ENCODE measurements around the gene DNAJC21. TPM values are rescaled to one million over a fixed set of nuclear protein-coding genes. Genes with fewer than 3 reads are reported as not detected.
A peak's percentile ranks its signal among the peaks of the same experiment; 100 is the strongest.
"Not testable (repeated sequence)": the region's sequence is repeated elsewhere in the genome, so short reads cannot be mapped to it uniquely, and the experiment has no call there.

The DNAJC21 gene
- total RNA-seq, 3 donors from 2014 or later, result 56.3 to 64.0 (median 61.7) TPM

GRCh38 chr5:34930462-34930844, 1.1 kb downstream of the DNAJC21 start:
- Mint-ChIP-seq H3K4me1 (ENCODE audit: low read depth) (peaks cover 28% of the 10 kb centered on the region), H3K27me3 (ENCODE audit: low read depth) (no peaks in the 10 kb centered on the region), H3K9me3 (no peaks in the 10 kb centered on the region), H3K4me3 (peak overlapping the region; percentile 95), H3K36me3 (ENCODE audit: insufficient read depth) (peaks cover 13% of the 10 kb centered on the region)
- DNase-seq (no peak), ATAC-seq (no peak)

DNA sequence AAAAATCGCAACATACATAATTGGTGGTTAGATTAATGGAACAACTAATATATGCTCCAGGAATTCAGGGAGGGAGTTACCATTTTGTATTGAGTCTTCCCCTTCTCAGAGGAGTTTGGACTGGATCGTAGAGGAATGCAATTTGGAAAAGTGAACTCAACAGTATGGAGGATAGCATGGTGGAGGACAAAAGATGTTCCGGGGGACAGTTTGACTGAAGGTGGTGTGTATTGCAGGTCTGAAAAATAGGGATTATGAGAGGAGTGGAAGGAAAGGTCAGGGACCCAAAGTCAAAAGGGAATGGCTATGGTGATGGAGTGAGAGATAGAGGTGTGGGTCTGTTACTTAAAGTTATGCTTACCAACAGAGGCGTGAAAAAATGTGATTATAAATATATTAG, 1.5 kb downstream of the DNAJC21 start:
- no peaks in the 10 kb centered on the region for H3K27me3 Mint-ChIP-seq (ENCODE audit: low read depth)
- no peak for DNase-seq
- peak overlapping the region; percentile 95 for H3K4me3 Mint-ChIP-seq
- no peak for ATAC-seq
- H3K36me3 Mint-ChIP-seq (ENCODE audit: insufficient read depth), result peaks cover 10% of the 10 kb centered on the region
- H3K4me1 Mint-ChIP-seq (ENCODE audit: low read depth), result peaks cover 28% of the 10 kb centered on the region
- no peaks in the 10 kb centered on the region for H3K9me3 Mint-ChIP-seq

GRCh38 chr5:34932947-34933346, 3.6 kb downstream of the DNAJC21 start:
- DNase-seq, result no peak
- H3K4me1 Mint-ChIP-seq (ENCODE audit: low read depth), result peaks cover 28% of the 10 kb centered on the region
- ATAC-seq, result no peak

DNA sequence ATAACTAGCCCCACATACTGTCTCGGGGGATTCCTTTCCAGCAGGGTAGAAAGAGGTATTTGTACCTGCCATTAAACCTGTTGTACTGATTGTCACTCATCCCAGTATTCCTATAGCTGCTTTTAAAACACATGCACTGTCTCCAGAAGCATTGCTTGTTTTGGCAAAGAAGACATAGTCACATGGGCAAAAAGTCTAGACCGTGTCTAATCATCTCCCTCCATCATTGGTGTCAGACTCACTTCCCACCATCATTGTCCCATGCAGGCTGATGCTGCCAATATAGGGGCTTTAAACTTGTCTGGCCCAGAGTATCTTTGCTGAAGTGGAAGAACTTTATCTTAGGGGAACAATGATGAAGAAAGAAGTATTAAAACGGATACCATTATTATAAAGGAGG, 12.6 kb downstream of the DNAJC21 start:
- H3K36me3 Mint-ChIP-seq (ENCODE audit: insufficient read depth), result peaks cover 35% of the 10 kb centered on the region
- no peak for ATAC-seq
- no peaks in the 10 kb centered on the region for H3K4me1 Mint-ChIP-seq (ENCODE audit: low read depth)
- H3K4me3 Mint-ChIP-seq, result no peak overlapping the region
- no peaks in the 10 kb centered on the region for H3K27me3 Mint-ChIP-seq (ENCODE audit: low read depth)
- H3K9me3 Mint-ChIP-seq, result no peaks in the 10 kb centered on the region
- DNase-seq, result no peak

More at GRCh38 chr5:34932947-34933346, 3.6 kb downstream of the DNAJC21 start:
- Mint-ChIP-seq H3K36me3 (ENCODE audit: insufficient read depth) (peaks cover 15% of the 10 kb centered on the region), H3K27me3 (ENCODE audit: low read depth) (no peaks in the 10 kb centered on the region), H3K9me3 (no peaks in the 10 kb centered on the region), H3K4me3 (no peak overlapping the region)

GRCh38 chr5:34944044-34944443, 14.7 kb downstream of the DNAJC21 start:
- no peaks in the 10 kb centered on the region for H3K27me3 Mint-ChIP-seq (ENCODE audit: low read depth)
- ATAC-seq, result no peak
- no peak for DNase-seq
- no peak overlapping the region for H3K4me3 Mint-ChIP-seq
- H3K36me3 Mint-ChIP-seq (ENCODE audit: insufficient read depth), result peaks cover 33% of the 10 kb centered on the region
- H3K9me3 Mint-ChIP-seq, result no peaks in the 10 kb centered on the region
- no peaks in the 10 kb centered on the region for H3K4me1 Mint-ChIP-seq (ENCODE audit: low read depth)

GRCh38 chr5:34944460-34945047, 15.2 kb downstream of the DNAJC21 start:
- DNase-seq (no peak), ATAC-seq (no peak)
- Mint-ChIP-seq H3K36me3 (ENCODE audit: insufficient read depth) (peaks cover 37% of the 10 kb centered on the region), H3K27me3 (ENCODE audit: low read depth) (no peaks in the 10 kb centered on the region), H3K4me1 (ENCODE audit: low read depth) (no peaks in the 10 kb centered on the region), H3K9me3 (no peaks in the 10 kb centered on the region), H3K4me3 (no peak overlapping the region)

GRCh38 chr5:34957321-34957720, 28.0 kb downstream of the DNAJC21 start:
- DNase-seq (no peak), ATAC-seq (no peak)
- Mint-ChIP-seq H3K27me3 (ENCODE audit: low read depth) (no peaks in the 10 kb centered on the region), H3K36me3 (ENCODE audit: insufficient read depth) (peaks cover 14% of the 10 kb centered on the region), H3K4me1 (ENCODE audit: low read depth) (peaks cover 11% of the 10 kb centered on the region), H3K9me3 (no peaks in the 10 kb centered on the region), H3K4me3 (no peak overlapping the region)

DNA sequence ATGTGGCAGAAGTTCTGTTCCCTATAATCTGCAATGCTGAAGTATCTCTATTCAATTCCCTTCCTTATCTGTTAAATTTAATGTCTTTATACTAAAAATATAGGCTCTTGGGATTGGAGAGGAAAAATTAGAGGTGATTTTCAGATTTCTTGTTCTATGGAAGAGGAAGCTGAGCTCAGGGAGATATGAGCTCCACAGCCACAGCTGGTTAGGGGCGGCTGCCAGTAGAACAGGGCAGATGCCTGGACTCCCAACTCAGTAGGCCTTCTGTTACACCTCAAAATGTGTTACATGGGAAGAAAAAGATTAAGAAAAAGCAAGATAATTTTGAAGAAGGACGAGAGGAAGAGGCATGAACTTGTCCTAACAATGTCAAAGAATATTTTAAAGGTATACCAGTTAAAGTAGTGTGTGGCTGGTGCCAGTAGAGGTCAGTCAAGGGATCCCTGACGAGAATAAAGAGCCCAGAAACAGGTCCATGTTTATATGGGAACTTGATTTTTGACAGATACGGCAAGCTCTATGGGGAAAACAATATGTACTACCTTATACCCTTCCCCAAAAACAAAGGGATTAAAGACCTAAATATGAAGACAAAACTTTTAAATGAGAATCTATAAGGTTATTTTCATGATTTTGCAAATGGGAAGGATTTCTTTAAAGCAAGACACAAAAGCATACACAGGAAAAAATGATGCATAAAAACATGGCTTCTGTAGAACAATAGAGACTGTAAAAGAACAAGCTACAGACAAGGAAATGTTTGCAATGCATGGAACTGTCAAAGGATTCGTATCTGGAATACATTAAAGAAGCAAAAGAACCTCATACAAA, 28.7 kb downstream of the DNAJC21 start:
- peaks cover 11% of the 10 kb centered on the region for H3K4me1 Mint-ChIP-seq (ENCODE audit: low read depth)
- DNase-seq (no peak), ATAC-seq (no peak)
- H3K27me3 Mint-ChIP-seq (ENCODE audit: low read depth), result no peaks in the 10 kb centered on the region
- no peaks in the 10 kb centered on the region for H3K9me3 Mint-ChIP-seq
- H3K36me3 Mint-ChIP-seq (ENCODE audit: insufficient read depth), result peaks cover 12% of the 10 kb centered on the region
- no peak overlapping the region for H3K4me3 Mint-ChIP-seq

- Mint-ChIP-seq H3K4me3 (no peak overlapping the region), H3K27me3 (ENCODE audit: low read depth) (no peaks in the 10 kb centered on the region), H3K4me1 (ENCODE audit: low read depth) (peaks cover 11% of the 10 kb centered on the region), H3K36me3 (ENCODE audit: insufficient read depth) (peaks cover 11% of the 10 kb centered on the region), H3K9me3 (no peaks in the 10 kb centered on the region)
- DNase-seq, result no peak
- peak; percentile 77 to 82 for ATAC-seq
These were observed 30.0 kb downstream of the DNAJC21 start for GRCh38 chr5:34959323-34959722.

- Mint-ChIP-seq H3K36me3 (ENCODE audit: insufficient read depth) (peaks cover 17% of the 10 kb centered on the region), H3K4me3 (no peak overlapping the region), H3K27me3 (ENCODE audit: low read depth) (no peaks in the 10 kb centered on the region), H3K4me1 (ENCODE audit: low read depth) (no peaks in the 10 kb centered on the region), H3K9me3 (peaks cover 14% of the 10 kb centered on the region)
- ATAC-seq (no peak), DNase-seq (no peak)
These were observed 38.2 kb downstream of the DNAJC21 start for GRCh38 chr5:34967540-34967939.

DNA sequence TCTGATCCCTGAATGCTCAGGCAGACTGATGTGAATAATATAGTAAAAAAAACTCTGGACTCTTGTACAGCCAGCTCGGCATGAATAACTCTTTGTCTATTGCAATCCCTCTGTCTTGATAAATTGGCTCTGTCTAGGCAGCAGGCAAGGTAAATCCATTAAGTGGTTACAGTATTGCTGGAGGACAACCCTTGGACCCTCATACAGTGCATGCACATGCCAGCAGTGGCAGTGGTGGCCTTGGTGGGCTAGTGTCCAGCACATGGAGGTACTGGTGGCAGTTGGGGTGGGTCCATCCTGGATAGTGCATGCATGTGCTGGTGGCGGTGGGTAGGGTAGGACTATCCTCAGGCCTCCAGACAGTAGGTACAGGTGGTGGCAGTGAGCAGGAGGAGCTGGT, 38.9 kb downstream of the DNAJC21 start:
- Mint-ChIP-seq H3K4me3 (no peak overlapping the region), H3K9me3 (peaks cover 14% of the 10 kb centered on the region), H3K27me3 (ENCODE audit: low read depth) (no peaks in the 10 kb centered on the region), H3K36me3 (ENCODE audit: insufficient read depth) (peaks cover 17% of the 10 kb centered on the region), H3K4me1 (ENCODE audit: low read depth) (no peaks in the 10 kb centered on the region)
- DNase-seq, result no peak
- ATAC-seq, result no peak

GRCh38 chr5:34970552-34970951, 41.2 kb downstream of the DNAJC21 start:
- Mint-ChIP-seq H3K36me3 (ENCODE audit: insufficient read depth) (peaks cover 16% of the 10 kb centered on the region), H3K4me1 (ENCODE audit: low read depth) (no peaks in the 10 kb centered on the region), H3K4me3 (no peak overlapping the region), H3K27me3 (ENCODE audit: low read depth) (no peaks in the 10 kb centered on the region), H3K9me3 (peaks cover 13% of the 10 kb centered on the region)
- ATAC-seq (no peak), DNase-seq (no peak)

DNA sequence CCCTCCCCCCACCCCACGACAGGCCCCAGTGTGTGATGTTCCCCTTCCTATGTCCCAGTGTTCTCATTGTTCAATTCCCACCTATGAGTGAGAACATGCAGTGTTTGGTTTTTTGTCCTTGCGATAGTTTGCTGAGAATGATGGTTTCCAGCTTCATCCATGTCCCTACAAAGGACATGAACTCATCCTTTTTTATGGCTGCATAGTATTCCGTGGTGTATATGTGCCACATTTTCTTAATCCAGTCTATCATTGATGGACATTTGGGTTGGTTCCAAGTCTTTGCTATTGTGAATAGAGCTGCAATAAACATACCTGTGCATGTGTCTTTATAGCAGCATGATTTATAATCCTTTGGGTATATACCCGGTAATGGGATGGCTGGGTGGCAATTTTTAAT, 42.3 kb downstream of the DNAJC21 start:
- not testable (repeated sequence) for H3K27me3 Mint-ChIP-seq (ENCODE audit: low read depth)

DNA sequence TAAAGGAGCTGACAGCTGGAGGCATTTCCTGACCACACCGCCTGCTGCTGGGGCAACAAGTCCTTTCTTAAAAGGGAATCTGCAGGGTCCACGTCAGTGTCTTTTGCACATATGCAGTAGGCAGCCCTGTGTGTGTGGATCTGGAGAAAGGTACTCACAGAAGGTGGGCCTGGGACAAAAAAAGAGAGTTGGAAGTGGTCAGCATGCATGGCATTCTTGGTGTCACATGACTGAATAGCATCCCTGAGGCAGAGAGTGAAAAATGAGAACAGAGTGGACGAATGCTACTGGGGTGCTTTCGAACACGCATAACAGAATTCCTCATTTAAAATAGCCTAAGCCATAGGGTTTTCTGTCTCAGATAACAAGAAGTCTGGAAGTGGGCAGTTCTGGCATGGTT, 47.0 kb downstream of the DNAJC21 start:
- H3K4me1 Mint-ChIP-seq (ENCODE audit: low read depth), result no peaks in the 10 kb centered on the region
- no peak overlapping the region for H3K4me3 Mint-ChIP-seq
- no peak for ATAC-seq
- H3K27me3 Mint-ChIP-seq (ENCODE audit: low read depth), result no peaks in the 10 kb centered on the region
- peaks cover 2% of the 10 kb centered on the region for H3K36me3 Mint-ChIP-seq (ENCODE audit: insufficient read depth)
- no peaks in the 10 kb centered on the region for H3K9me3 Mint-ChIP-seq
- no peak for DNase-seq

More for the DNA sequence above, 42.3 kb downstream of the DNAJC21 start:
- H3K4me3 Mint-ChIP-seq; H3K4me1 Mint-ChIP-seq (ENCODE audit: low read depth); H3K9me3 Mint-ChIP-seq; DNase-seq; ATAC-seq; H3K36me3 Mint-ChIP-seq (ENCODE audit: insufficient read depth): not testable (repeated sequence)
